PFSK-1 (cell line): ENCODE data around the gene SPATS2L.

ENCODE experiments used
- FOXP2 ChIP-seq: optimal IDR thresholded peaks from 2 replicates; pipeline ENCODE3; 2011; ENCODE audit warnings: borderline replicate concordance, control low read depth, inconsistent platforms; ENCODE audit not compliant: insufficient read depth; ENCODE audit errors: extremely low read length, extremely low read depth
- POLR2AphosphoS5 ChIP-seq: IDR thresholded peaks from 2 replicates; pipeline ENCODE4 v1.6.1; 2012; ENCODE audit warnings: low read depth, mild to moderate bottlenecking, control low read depth, low read length, moderate library complexity
- REST ChIP-seq, 2 experiments: IDR thresholded peaks; 2 replicates each; pipeline versions ENCODE4 v1.6.1 to v1.8.0; 2011 to 2012; ENCODE audit warnings: low read depth in 2 of 2, low read length in 2 of 2, control low read depth in 1 of 2, inconsistent platforms in 1 of 2, mild to moderate bottlenecking in 1 of 2, moderate library complexity in 1 of 2; ENCODE audit not compliant: insufficient read depth in 1 of 2
- SIN3A ChIP-seq: IDR thresholded peaks from 2 replicates; pipeline ENCODE4 v1.6.1; 2012; ENCODE audit warnings: mild to moderate bottlenecking, low read length, moderate library complexity, borderline replicate concordance; ENCODE audit not compliant: insufficient read depth
- TAF1 ChIP-seq: IDR thresholded peaks from 2 replicates; pipeline ENCODE4 v1.6.1; 2012; ENCODE audit warnings: low read length, control low read depth, borderline replicate concordance; ENCODE audit not compliant: insufficient read depth

The SPATS2L gene

GRCh38 chr2:200259577-200259957, 46.9 kb upstream of the SPATS2L start:
- TF ChIP-seq REST (IDR thresholded peaks at IDR 0.05; ENCODE audit: insufficient read depth in 1 of 2, low read depth in 2 of 2, low read length in 2 of 2) = no peak
- TF ChIP-seq FOXP2 = no peak
- TF ChIP-seq TAF1 = no peak
- TF ChIP-seq SIN3A = no peak

GRCh38 chr2:200262047-200262446, 44.4 kb upstream of the SPATS2L start:
- TF ChIP-seq FOXP2 (no peak), REST (IDR thresholded peaks at IDR 0.05; ENCODE audit: insufficient read depth in 1 of 2, low read depth in 2 of 2, low read length in 2 of 2) (no peak), SIN3A (no peak), POLR2AphosphoS5 (no peak), TAF1 (no peak)

- TF ChIP-seq REST (IDR thresholded peaks at IDR 0.05; ENCODE audit: insufficient read depth in 1 of 2, low read depth in 2 of 2, low read length in 2 of 2) (no peak), FOXP2 (no peak), POLR2AphosphoS5 (no peak), SIN3A (no peak), TAF1 (no peak)
These were observed 43.2 kb upstream of the SPATS2L start for GRCh38 chr2:200263279-200263678.

- TF ChIP-seq SIN3A (no peak), FOXP2 (no peak), POLR2AphosphoS5 (no peak), REST (IDR thresholded peaks at IDR 0.05; ENCODE audit: insufficient read depth in 1 of 2, low read depth in 2 of 2, low read length in 2 of 2) (no peak), TAF1 (no peak)
These were observed 41.9 kb upstream of the SPATS2L start for GRCh38 chr2:200264631-200265030.

- TF ChIP-seq FOXP2 = no peak
- no peak for TF ChIP-seq POLR2AphosphoS5
- TF ChIP-seq TAF1 = no peak
These were observed 40.1 kb upstream of the SPATS2L start for GRCh38 chr2:200266406-200266805.

GRCh38 chr2:200267350-200267749, 39.1 kb upstream of the SPATS2L start:
- TF ChIP-seq REST (IDR thresholded peaks at IDR 0.05; ENCODE audit: insufficient read depth in 1 of 2, low read depth in 2 of 2, low read length in 2 of 2) = no peak
- TF ChIP-seq SIN3A = no peak
- no peak for TF ChIP-seq POLR2AphosphoS5
- TF ChIP-seq TAF1 = no peak
- TF ChIP-seq FOXP2 = no peak
